Measurements from ENCODE around the gene LASP1. TPM values are rescaled to one million over a fixed set of nuclear protein-coding genes. Genes with fewer than 3 reads are reported as not detected.
A peak's percentile ranks its signal among the peaks of the same experiment; 100 is the strongest.
"Not testable (repeated sequence)": the region's sequence is repeated elsewhere in the genome, so short reads cannot be mapped to it uniquely, and the experiment has no call there.

The LASP1 gene
- total RNA-seq, 2 experiments from 2014 or later = 48.6 to 110 TPM

DNA sequence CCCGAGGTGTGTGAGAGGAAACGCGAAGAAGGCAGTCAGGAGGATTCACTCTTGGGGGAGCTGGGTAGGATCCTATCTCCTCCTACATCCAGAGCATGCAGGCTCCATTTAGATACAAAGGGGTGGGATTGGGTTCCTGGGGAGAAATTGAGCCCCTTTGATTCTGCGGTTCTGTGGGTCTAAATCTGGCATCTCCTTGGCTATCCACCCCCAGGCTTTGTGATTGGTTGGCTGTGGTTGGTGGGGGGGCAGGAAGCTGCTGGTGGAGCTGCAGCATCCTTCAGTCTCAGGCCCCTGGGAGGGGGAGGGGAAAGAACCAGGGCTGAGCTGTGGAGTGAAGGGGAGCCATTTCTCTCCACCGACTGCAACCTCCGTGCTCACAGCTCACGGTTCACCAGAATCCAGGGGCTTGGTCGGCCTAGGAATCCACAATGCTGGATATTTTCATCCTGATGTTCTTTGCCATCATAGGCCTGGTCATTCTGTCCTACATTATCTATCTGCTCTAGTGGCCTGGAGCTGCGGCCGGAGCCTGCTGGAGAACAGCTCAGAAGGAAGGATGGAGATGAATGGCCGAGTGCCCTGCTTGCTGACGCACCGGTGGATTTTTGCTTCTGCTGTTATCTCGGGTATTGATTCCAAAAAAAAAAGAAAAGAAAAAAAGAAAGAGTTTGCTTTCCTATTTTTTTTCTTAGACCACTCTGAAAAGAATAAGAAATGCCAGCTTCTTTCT lies 55.6 kb downstream of the LASP1 start, which contains the start of gene LASP1NB:
TSS of gene LASP1NB (plus strand) at position 352 of the 733 bp plus-strand sequence.
- H3K9me2 ChIP-seq (ENCODE audit: insufficient read depth, low read length) = no peaks in the 10 kb centered on the region
- H3K27ac ChIP-seq (ENCODE audit: low read depth, low read length, poor library complexity, severe bottlenecking) = no peak within 1 kb of the TSS
- no peak within 1 kb of the TSS for H3K4me3 ChIP-seq (ENCODE audit: low read depth, low read length, poor library complexity, severe bottlenecking)
- CTCF ChIA-PET (ENCODE audit: unreplicated experiment) = interaction anchor here (0.6 kb wide), 1 partner anchor 193 kb away, joined by 3 read pairs; no protein-coding TSS in a partner anchor
- peak; percentile 43 for DNase-seq (ENCODE audit: low spot score)
- BruUV-seq (replicated peaks) = no TSS peak
- H3K9me3 ChIP-seq (ENCODE audit: low read length) = no peaks in the 10 kb centered on the region
- H4K20me1 ChIP-seq (ENCODE audit: insufficient read depth, low read length) = no peaks in the 10 kb centered on the region
- H3K36me3 ChIP-seq (ENCODE audit: insufficient read depth, low read length) = peaks cover 3% of the 10 kb centered on the region; the same call in 1 of the 2 replicates
- H3K79me2 ChIP-seq (ENCODE audit: insufficient read depth, low read depth, low read length) = no peaks in the 10 kb centered on the region
- H3K4me1 ChIP-seq (ENCODE audit: insufficient read depth, low read length, poor library complexity, severe bottlenecking) = peaks cover 11% of the 10 kb centered on the region
- TF ChIP-seq, protein P1, sequence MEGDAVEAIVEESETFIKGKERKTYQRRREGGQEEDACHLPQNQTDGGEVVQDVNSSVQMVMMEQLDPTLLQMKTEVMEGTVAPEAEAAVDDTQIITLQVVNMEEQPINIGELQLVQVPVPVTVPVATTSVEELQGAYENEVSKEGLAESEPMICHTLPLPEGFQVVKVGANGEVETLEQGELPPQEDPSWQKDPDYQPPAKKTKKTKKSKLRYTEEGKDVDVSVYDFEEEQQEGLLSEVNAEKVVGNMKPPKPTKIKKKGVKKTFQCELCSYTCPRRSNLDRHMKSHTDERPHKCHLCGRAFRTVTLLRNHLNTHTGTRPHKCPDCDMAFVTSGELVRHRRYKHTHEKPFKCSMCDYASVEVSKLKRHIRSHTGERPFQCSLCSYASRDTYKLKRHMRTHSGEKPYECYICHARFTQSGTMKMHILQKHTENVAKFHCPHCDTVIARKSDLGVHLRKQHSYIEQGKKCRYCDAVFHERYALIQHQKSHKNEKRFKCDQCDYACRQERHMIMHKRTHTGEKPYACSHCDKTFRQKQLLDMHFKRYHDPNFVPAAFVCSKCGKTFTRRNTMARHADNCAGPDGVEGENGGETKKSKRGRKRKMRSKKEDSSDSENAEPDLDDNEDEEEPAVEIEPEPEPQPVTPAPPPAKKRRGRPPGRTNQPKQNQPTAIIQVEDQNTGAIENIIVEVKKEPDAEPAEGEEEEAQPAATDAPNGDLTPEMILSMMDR (conservative IDR thresholded peaks at IDR 0.05; ENCODE audit: low read length) = no peak
- TF ChIP-seq EZH2phosphoT487 (IDR thresholded peaks at IDR 0.05; ENCODE audit: borderline replicate concordance, low read depth, low read length) = no peak
- peak within 1 kb of the TSS; percentile 42; the same call in 1 of the 2 replicates for H2AFZ ChIP-seq (ENCODE audit: low read length)
- peak within 1 kb of the TSS; percentile 33; the same call in 1 of the 2 replicates for H3K4me2 ChIP-seq (ENCODE audit: low read length)
- intact Hi-C loops (cut with micrococcal nuclease; ENCODE audit: unreplicated experiment) = no loop called here
- POLR2A ChIA-PET = interaction anchor here (1.1 to 1.4 kb wide), 2 partner anchors 44 to 54 kb away, joined by 3 read pairs; no protein-coding TSS in a partner anchor

DNA sequence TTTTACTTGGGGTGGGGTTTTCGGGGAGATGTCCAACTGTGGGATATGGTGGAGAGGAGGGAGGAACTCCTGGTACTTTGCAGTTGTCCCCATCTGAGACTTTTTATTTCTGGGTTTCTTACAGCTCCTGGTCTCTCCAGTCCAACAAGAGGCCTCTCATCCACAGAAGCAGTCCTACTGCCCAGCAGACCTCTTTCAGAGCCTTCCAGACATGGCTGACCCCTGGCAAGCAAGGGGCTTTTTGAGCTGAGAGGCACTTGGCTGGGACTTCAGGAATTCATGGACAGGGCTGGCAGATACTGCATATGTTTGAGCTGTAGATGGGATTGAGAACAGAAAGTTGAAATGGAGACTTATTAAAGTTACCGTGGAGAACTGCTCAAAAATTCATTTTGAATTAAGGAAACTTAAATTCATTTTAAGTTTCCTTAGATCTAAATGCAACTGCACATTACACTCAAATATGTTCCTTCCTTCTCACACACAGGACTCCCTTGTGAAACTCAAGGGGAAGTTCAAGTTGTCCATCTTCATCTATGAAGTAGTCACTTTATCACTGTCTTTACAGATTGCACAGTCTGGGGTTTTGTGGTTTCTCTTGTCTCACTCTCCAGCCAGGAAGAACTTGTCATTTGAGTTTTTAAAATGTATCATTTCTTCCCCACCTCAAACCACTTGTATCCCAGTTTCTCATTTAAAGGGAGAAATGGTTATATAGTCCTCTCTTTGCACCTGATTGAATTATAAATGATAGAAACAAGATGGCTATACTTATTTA lies 56.6 kb downstream of the LASP1 start:
- H3K4me3 ChIP-seq (ENCODE audit: low read depth, low read length, poor library complexity, severe bottlenecking) = no peak overlapping the region
- H3K9me2 ChIP-seq (ENCODE audit: insufficient read depth, low read length) = no peaks in the 10 kb centered on the region
- no peak for DNase-seq (ENCODE audit: low spot score)
- 0 out of 2 replicates have a peak overlapping the region, but pooled peaks have one; percentile 42 for H2AFZ ChIP-seq (ENCODE audit: low read length)
- POLR2A ChIA-PET = interaction anchor here (1.1 kb wide), 1 partner anchor 45 kb away, joined by 3 read pairs; no protein-coding TSS in a partner anchor
- no peak overlapping the region for H3K27ac ChIP-seq (ENCODE audit: low read depth, low read length, poor library complexity, severe bottlenecking)
- H3K4me1 ChIP-seq (ENCODE audit: insufficient read depth, low read length, poor library complexity, severe bottlenecking) = peaks cover 11% of the 10 kb centered on the region
- H3K79me2 ChIP-seq (ENCODE audit: insufficient read depth, low read depth, low read length) = no peaks in the 10 kb centered on the region
- no peaks in the 10 kb centered on the region for H3K36me3 ChIP-seq (ENCODE audit: insufficient read depth, low read length)
- H4K20me1 ChIP-seq (ENCODE audit: insufficient read depth, low read length) = no peaks in the 10 kb centered on the region
- CTCF ChIA-PET (ENCODE audit: unreplicated experiment) = no interaction called here
- no TSS peak for BruUV-seq (replicated peaks)
- H3K9me3 ChIP-seq (ENCODE audit: low read length) = no peaks in the 10 kb centered on the region
- H3K4me2 ChIP-seq (ENCODE audit: low read length) = no peak overlapping the region
- TF ChIP-seq, protein P1 (conservative IDR thresholded peaks at IDR 0.05; ENCODE audit: low read length) = no peak
- no peak for TF ChIP-seq EZH2phosphoT487 (IDR thresholded peaks at IDR 0.05; ENCODE audit: borderline replicate concordance, low read depth, low read length)
- intact Hi-C loops (cut with micrococcal nuclease; ENCODE audit: unreplicated experiment) = no loop called here

DNA sequence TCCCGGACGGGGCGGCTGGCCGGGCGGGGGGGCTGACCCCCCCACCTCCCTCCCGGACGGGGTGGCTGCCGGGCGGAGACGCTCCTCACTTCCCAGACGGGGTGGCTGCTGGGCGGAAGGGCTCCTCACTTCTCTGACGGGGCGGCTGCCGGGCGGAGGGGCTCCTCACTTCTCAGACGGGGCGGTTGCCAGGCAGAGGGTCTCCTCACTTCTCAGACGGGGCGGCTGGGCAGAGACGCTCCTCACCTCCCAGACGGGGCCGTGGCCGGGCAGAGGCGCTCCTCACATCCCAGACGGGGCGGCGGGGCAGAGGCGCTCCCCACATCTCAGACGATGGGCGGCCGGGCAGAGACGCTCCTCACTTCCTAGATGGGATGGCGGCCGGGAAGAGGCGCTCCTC lies 60.9 kb downstream of the LASP1 start:
- POLR2A ChIA-PET; H3K4me2 ChIP-seq (ENCODE audit: low read length); H4K20me1 ChIP-seq (ENCODE audit: insufficient read depth, low read length); H3K79me2 ChIP-seq (ENCODE audit: insufficient read depth, low read depth, low read length); H3K36me3 ChIP-seq (ENCODE audit: insufficient read depth, low read length); CTCF ChIA-PET (ENCODE audit: unreplicated experiment); H3K4me3 ChIP-seq (ENCODE audit: low read depth, low read length, poor library complexity, severe bottlenecking); H3K9me2 ChIP-seq (ENCODE audit: insufficient read depth, low read length); H3K27ac ChIP-seq (ENCODE audit: low read depth, low read length, poor library complexity, severe bottlenecking); H3K9me3 ChIP-seq (ENCODE audit: low read length); H3K4me1 ChIP-seq (ENCODE audit: insufficient read depth, low read length, poor library complexity, severe bottlenecking); BruUV-seq (replicated peaks); H2AFZ ChIP-seq (ENCODE audit: low read length); DNase-seq (ENCODE audit: low spot score): not testable (repeated sequence)
- intact Hi-C loops (cut with micrococcal nuclease; ENCODE audit: unreplicated experiment) = loop anchor here (10.0 kb wide), 1 partner anchor 56 kb away; the partner anchor contains the start of gene LASP1

DNA sequence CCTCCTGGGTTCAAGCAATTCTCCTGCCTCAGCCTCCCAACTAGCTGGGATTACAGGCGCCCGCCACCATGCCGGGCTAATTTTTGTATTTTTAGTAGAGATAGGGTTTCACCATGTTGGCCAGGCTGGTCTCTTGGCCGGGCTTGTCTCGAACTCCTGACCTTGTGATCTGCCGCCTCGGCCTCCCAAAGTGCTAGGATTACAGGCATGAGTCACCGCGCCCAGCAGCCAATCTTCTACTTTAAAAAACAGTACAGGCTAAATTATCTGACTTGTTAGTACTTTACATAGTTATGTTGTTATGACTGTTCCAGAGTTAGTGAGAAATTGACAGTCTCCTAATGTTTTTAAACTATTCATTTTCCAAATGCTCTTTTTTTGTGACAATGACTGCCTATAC lies 64.1 kb downstream of the LASP1 start:
- H3K4me1 ChIP-seq (ENCODE audit: insufficient read depth, low read length, poor library complexity, severe bottlenecking); H3K9me2 ChIP-seq (ENCODE audit: insufficient read depth, low read length); BruUV-seq (replicated peaks); POLR2A ChIA-PET; H3K79me2 ChIP-seq (ENCODE audit: insufficient read depth, low read depth, low read length); CTCF ChIA-PET (ENCODE audit: unreplicated experiment); H3K4me2 ChIP-seq (ENCODE audit: low read length); H3K9me3 ChIP-seq (ENCODE audit: low read length); H3K27ac ChIP-seq (ENCODE audit: low read depth, low read length, poor library complexity, severe bottlenecking); H3K4me3 ChIP-seq (ENCODE audit: low read depth, low read length, poor library complexity, severe bottlenecking); H2AFZ ChIP-seq (ENCODE audit: low read length); H4K20me1 ChIP-seq (ENCODE audit: insufficient read depth, low read length); H3K36me3 ChIP-seq (ENCODE audit: insufficient read depth, low read length); DNase-seq (ENCODE audit: low spot score): not testable (repeated sequence)
- intact Hi-C loops (cut with micrococcal nuclease; ENCODE audit: unreplicated experiment) = loop anchor here (10.0 kb wide), 1 partner anchor 59 kb away; the partner anchor contains the start of gene LASP1
